ENCODE measurements around the gene CD27. TPM values are rescaled to one million over a fixed set of nuclear protein-coding genes. Genes with fewer than 3 reads are reported as not detected.
"Not testable (repeated sequence)": the region's sequence is repeated elsewhere in the genome, so short reads cannot be mapped to it uniquely, and the experiment has no call there.

The CD27 gene
- total RNA-seq, 2 experiments from 2014 or later = 85.4 to 116 TPM

GRCh38 chr12:6469609-6470374 lies 25.0 kb downstream of the CD27 start:
- no peak for ATAC-seq
- H3K9me3 Mint-ChIP-seq (ENCODE audit: low read depth) = no peaks in the 10 kb centered on the region
- H3K27ac Mint-ChIP-seq = peak overlapping the region; percentile 82
- intact Hi-C loops (cut with DNase I, micrococcal nuclease) = loop anchor here (1.0 to 2.0 kb wide), 7 partner anchors 7 to 219 kb away; partner anchors contain the start of genes MRPL51 (in 2 of the 2), GAPDH (in 1 of the 2), IFFO1 (in 1 of the 2) and ZNF384 (in 1 of the 2)
- no peaks in the 10 kb centered on the region for H3K27me3 Mint-ChIP-seq
- peaks cover 47% of the 10 kb centered on the region for H3K36me3 Mint-ChIP-seq (ENCODE audit: low read depth)
- POLR2A ChIA-PET = interaction anchor here (0.8 to 4.4 kb wide), 15 partner anchors 8 to 197 kb away, joined by 3 to 46 read pairs (median 7); partner anchors contain the start of genes GAPDH, MRPL51 and TAPBPL
- peak overlapping the region; percentile 91 for H3K4me3 Mint-ChIP-seq
- CTCF ChIA-PET = interaction anchor here (0.5 to 5.4 kb wide), 17 partner anchors 9 to 146 kb away, joined by 3 to 48 read pairs (median 4); partner anchors contain the start of genes MRPL51 and TAPBPL
- peaks cover 57% of the 10 kb centered on the region for H3K4me1 Mint-ChIP-seq
- DNase-seq = no peak

- POLR2A ChIA-PET = interaction anchor here (0.6 to 4.4 kb wide), 18 partner anchors 9 to 381 kb away, joined by 3 to 46 read pairs (median 6); partner anchors contain the start of genes GAPDH, MRPL51, TAPBPL and ZNF384
- Mint-ChIP-seq H3K9me3 (ENCODE audit: low read depth) (no peaks in the 10 kb centered on the region), H3K4me3 (peak within 1 kb of the TSS; percentile 91), H3K27ac (peak within 1 kb of the TSS; percentile 82), H3K36me3 (ENCODE audit: low read depth) (peaks cover 42% of the 10 kb centered on the region), H3K4me1 (peaks cover 52% of the 10 kb centered on the region), H3K27me3 (no peaks in the 10 kb centered on the region)
- CTCF ChIA-PET = interaction anchor here (0.5 to 5.4 kb wide), 23 partner anchors 10 to 1607 kb away, joined by 3 to 48 read pairs (median 4); partner anchors contain the start of genes MRPL51 and TAPBPL
- DNase-seq (peak; percentile 99), ATAC-seq (peak; percentile 91)
- intact Hi-C loops (cut with DNase I, micrococcal nuclease) = loop anchor here (1.0 to 2.0 kb wide), 8 partner anchors 8 to 218 kb away; partner anchors contain the start of genes MRPL51 (in 2 of the 2), GAPDH (in 1 of the 2), IFFO1 (in 1 of the 2) and ZNF384 (in 1 of the 2)
Observed at GRCh38 chr12:6470375-6471163, 25.8 kb downstream of the CD27 start, which contains the start of gene VAMP1. TSS of gene VAMP1 (minus strand) at chr12:6470677. CDS start at chr12:6470531, 146 bp downstream.

GRCh38 chr12:6471989-6472360 lies 27.2 kb downstream of the CD27 start:
- intact Hi-C loops (cut with DNase I, micrococcal nuclease) = loop anchor here in 1 of 2 experiments (1.0 to 2.0 kb wide), 2 partner anchors 137 to 217 kb away; partner anchors contain the start of gene ZNF384
- Mint-ChIP-seq H3K4me3 (no peak overlapping the region), H3K36me3 (ENCODE audit: low read depth) (peaks cover 29% of the 10 kb centered on the region), H3K9me3 (ENCODE audit: low read depth) (no peaks in the 10 kb centered on the region), H3K27me3 (no peaks in the 10 kb centered on the region), H3K4me1 (peaks cover 39% of the 10 kb centered on the region), H3K27ac (no peak overlapping the region)
- no peak for ATAC-seq
- no peak for DNase-seq
- POLR2A ChIA-PET = interaction anchor here (0.6 to 4.4 kb wide), 4 partner anchors 11 to 436 kb away, joined by 3 to 46 read pairs (median 24); partner anchors contain the start of genes GAPDH and MRPL51
- CTCF ChIA-PET = interaction anchor here (1.3 to 5.4 kb wide), 2 partner anchors 12 to 47 kb away, joined by 5 to 48 read pairs; no protein-coding TSS in a partner anchor

- H3K36me3 Mint-ChIP-seq (ENCODE audit: low read depth) = peaks cover 24% of the 10 kb centered on the region
- peaks cover 34% of the 10 kb centered on the region for H3K4me1 Mint-ChIP-seq
Observed at GRCh38 chr12:6472491-6472890, 27.7 kb downstream of the CD27 start.

GRCh38 chr12:6475233-6475975 lies 30.6 kb downstream of the CD27 start:
- H3K27ac Mint-ChIP-seq; H3K36me3 Mint-ChIP-seq (ENCODE audit: low read depth); H3K27me3 Mint-ChIP-seq; CTCF ChIA-PET; H3K9me3 Mint-ChIP-seq (ENCODE audit: low read depth); POLR2A ChIA-PET; ATAC-seq; intact Hi-C loops (cut with DNase I, micrococcal nuclease); DNase-seq; H3K4me3 Mint-ChIP-seq: not testable (repeated sequence)
- H3K4me1 Mint-ChIP-seq = peaks cover 14% of the 10 kb centered on the region

More at GRCh38 chr12:6472491-6472890, 27.7 kb downstream of the CD27 start:
- no peak for ATAC-seq
- DNase-seq = no peak
- H3K9me3 Mint-ChIP-seq (ENCODE audit: low read depth) = no peaks in the 10 kb centered on the region
- no peaks in the 10 kb centered on the region for H3K27me3 Mint-ChIP-seq
- no peak overlapping the region for H3K4me3 Mint-ChIP-seq
- intact Hi-C loops (cut with DNase I, micrococcal nuclease) = no loop called here
- ChIA-PET CTCF (interaction anchor here (1.3 to 5.4 kb wide), 2 partner anchors 12 to 48 kb away, joined by 5 to 48 read pairs; no protein-coding TSS in a partner anchor), POLR2A (interaction anchor here (0.6 to 4.4 kb wide), 3 partner anchors 21 to 436 kb away, joined by 3 to 45 read pairs (median 4); partner anchors contain the start of genes GAPDH and MRPL51)
- H3K27ac Mint-ChIP-seq = no peak overlapping the region

- H3K4me1 Mint-ChIP-seq = peaks cover 8% of the 10 kb centered on the region
- CTCF ChIA-PET = no interaction called here
- no peaks in the 10 kb centered on the region for H3K27me3 Mint-ChIP-seq
- POLR2A ChIA-PET = no interaction called here
- intact Hi-C loops (cut with DNase I, micrococcal nuclease) = no loop called here
- no peaks in the 10 kb centered on the region for H3K9me3 Mint-ChIP-seq (ENCODE audit: low read depth)
- no peak overlapping the region for H3K27ac Mint-ChIP-seq
- ATAC-seq (no peak), DNase-seq (no peak)
- H3K36me3 Mint-ChIP-seq (ENCODE audit: low read depth) = no peaks in the 10 kb centered on the region
- no peak overlapping the region for H3K4me3 Mint-ChIP-seq
Observed at GRCh38 chr12:6476489-6476888, 31.7 kb downstream of the CD27 start.

- ATAC-seq; intact Hi-C loops (cut with DNase I, micrococcal nuclease); H3K4me3 Mint-ChIP-seq; H3K36me3 Mint-ChIP-seq (ENCODE audit: low read depth); POLR2A ChIA-PET; H3K4me1 Mint-ChIP-seq; H3K9me3 Mint-ChIP-seq (ENCODE audit: low read depth); H3K27ac Mint-ChIP-seq; DNase-seq; H3K27me3 Mint-ChIP-seq: not testable (repeated sequence)
- CTCF ChIA-PET = interaction anchor here (0.6 kb wide), 1 partner anchor 13 kb away, joined by 3 read pairs; no protein-coding TSS in a partner anchor
Observed at GRCh38 chr12:6477601-6478377, 33.0 kb downstream of the CD27 start.

GRCh38 chr12:6478416-6478815 lies 33.7 kb downstream of the CD27 start:
- Mint-ChIP-seq H3K27ac (no peak overlapping the region), H3K9me3 (ENCODE audit: low read depth) (no peaks in the 10 kb centered on the region), H3K36me3 (ENCODE audit: low read depth) (no peaks in the 10 kb centered on the region), H3K4me3 (no peak overlapping the region), H3K4me1 (no peaks in the 10 kb centered on the region), H3K27me3 (no peaks in the 10 kb centered on the region)
- ATAC-seq = no peak
- no peak for DNase-seq
- CTCF ChIA-PET = interaction anchor here (0.7 kb wide), 2 partner anchors 55 to 430 kb away, joined by 3 to 4 read pairs; no protein-coding TSS in a partner anchor
- intact Hi-C loops (cut with DNase I, micrococcal nuclease) = no loop called here
- POLR2A ChIA-PET = no interaction called here

- H3K4me1 Mint-ChIP-seq = peaks cover 8% of the 10 kb centered on the region
- H3K27ac Mint-ChIP-seq = no peak overlapping the region
- ATAC-seq (no peak), DNase-seq (no peak)
- H3K36me3 Mint-ChIP-seq (ENCODE audit: low read depth) = peaks cover 20% of the 10 kb centered on the region
- no peaks in the 10 kb centered on the region for H3K9me3 Mint-ChIP-seq (ENCODE audit: low read depth)
- intact Hi-C loops (cut with DNase I, micrococcal nuclease) = no loop called here
- POLR2A ChIA-PET = interaction anchor here (0.6 to 0.7 kb wide), 2 partner anchors 51 to 305 kb away, joined by 4 read pairs; no protein-coding TSS in a partner anchor
- no peaks in the 10 kb centered on the region for H3K27me3 Mint-ChIP-seq
- CTCF ChIA-PET = interaction anchor here (0.6 to 1.7 kb wide), 6 partner anchors 15 to 385 kb away, joined by 3 to 7 read pairs (median 4); partner anchors contain the start of gene SPSB2
- no peak overlapping the region for H3K4me3 Mint-ChIP-seq
Observed at GRCh38 chr12:6488240-6488639, 43.5 kb downstream of the CD27 start.

GRCh38 chr12:6489449-6489848 lies 44.7 kb downstream of the CD27 start:
- H3K9me3 Mint-ChIP-seq (ENCODE audit: low read depth) = no peaks in the 10 kb centered on the region
- CTCF ChIA-PET = no interaction called here
- H3K27ac Mint-ChIP-seq = no peak overlapping the region

More at GRCh38 chr12:6489449-6489848, 44.7 kb downstream of the CD27 start:
- Mint-ChIP-seq H3K4me3 (no peak overlapping the region), H3K4me1 (peaks cover 8% of the 10 kb centered on the region), H3K27me3 (no peaks in the 10 kb centered on the region), H3K36me3 (ENCODE audit: low read depth) (peaks cover 23% of the 10 kb centered on the region)
- DNase-seq (no peak), ATAC-seq (no peak)
- POLR2A ChIA-PET = interaction anchor here (0.6 kb wide), 1 partner anchor 147 kb away, joined by 3 read pairs; the partner anchor contains the start of gene TNFRSF1A
- intact Hi-C loops (cut with DNase I, micrococcal nuclease) = no loop called here
